Chondrocyte (in vitro differentiated cells): Measurements from ENCODE around the gene SZRD1. TPM values are rescaled to one million over a fixed set of nuclear protein-coding genes. Genes with fewer than 3 reads are reported as not detected.
A peak's percentile ranks its signal among the peaks of the same experiment; 100 is the strongest.

Experiments
- DNase-seq: peaks from one replicate; pipeline ENCODE4 v3.0.0; 2021; ENCODE audit warnings: mixed read lengths, low spot score
- H3K27ac Mint-ChIP-seq: one replicate; pipeline ENCODE4 v1.8.0; 2021; ENCODE audit warnings: mild to moderate bottlenecking, moderate library complexity, mixed read lengths; ENCODE audit not compliant: unreplicated experiment
- H3K27me3 Mint-ChIP-seq: 2 replicates; pipeline ENCODE4 v1.8.0; 2021; ENCODE audit warnings: low read depth, mixed read lengths
- H3K36me3 Mint-ChIP-seq: 2 replicates; pipeline ENCODE4 v1.8.0; 2021; ENCODE audit warnings: low read depth, mixed read lengths
- H3K4me1 Mint-ChIP-seq: 2 replicates; pipeline ENCODE4 v1.8.0; 2021; ENCODE audit warnings: low read depth, mild to moderate bottlenecking, mixed read lengths
- H3K4me3 Mint-ChIP-seq: one replicate; pipeline ENCODE4 v1.8.0; 2021; ENCODE audit warnings: mild to moderate bottlenecking, moderate library complexity, mixed read lengths; ENCODE audit not compliant: unreplicated experiment
- H3K9me3 Mint-ChIP-seq: 2 replicates; pipeline ENCODE4 v1.8.0; 2021; ENCODE audit warnings: low read depth, mixed read lengths
- total RNA-seq: library from RNA; stranded (reverse); gene quantifications from 3 replicates; pipeline ENCODE4 v1.2.1, GENCODE V29; 2021
- TF ChIP-seq, protein P1 (sequence below): fragments of 200-600 bp; sonication (generic); IDR thresholded peaks from 2 replicates; pipeline ENCODE4 v1.5.0; 2021; ENCODE audit warnings: antibody characterized with exemption, mild to moderate bottlenecking, moderate library complexity

SZRD1 gene
- total RNA-seq, 1 donor from 2014 or later = 113 TPM

DNA sequence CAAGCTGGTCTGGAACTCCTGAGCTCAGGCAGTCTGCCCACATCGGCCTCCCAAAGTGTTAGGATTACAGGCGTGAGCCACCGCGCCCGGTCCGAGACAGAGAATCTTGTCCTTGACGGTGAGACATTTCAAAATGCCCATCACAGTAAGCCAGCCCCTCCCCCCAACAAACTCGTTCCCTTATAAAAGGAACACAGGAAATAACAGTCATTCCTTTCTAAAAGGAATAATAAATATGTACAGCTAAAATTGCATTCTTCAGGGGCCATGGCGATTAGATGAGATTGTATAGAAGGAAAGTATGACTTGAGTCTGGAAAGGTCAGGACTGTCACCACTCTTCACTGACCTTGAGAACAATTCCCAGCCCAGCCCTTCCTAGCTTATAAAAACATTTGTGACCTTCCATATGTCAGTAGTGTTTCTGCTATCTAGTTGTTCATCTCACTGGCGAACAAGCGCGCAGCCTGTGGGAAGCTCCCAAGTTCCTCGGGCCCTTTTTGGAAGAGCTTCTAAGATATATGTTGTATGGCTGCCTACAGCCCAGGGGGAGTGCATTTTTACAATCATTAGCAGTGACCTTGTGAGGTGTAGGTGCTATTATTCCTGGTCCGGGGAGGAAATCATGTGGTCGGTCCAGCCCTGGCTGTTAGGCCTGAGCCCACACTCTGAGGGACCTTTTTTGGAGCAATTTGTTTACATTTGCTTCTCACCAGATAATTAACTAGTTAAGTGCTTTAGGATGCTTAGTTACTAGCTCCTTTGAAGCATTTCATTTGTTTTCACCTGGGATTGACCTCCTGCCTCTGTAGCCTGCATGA is 8.7 kb downstream of the SZRD1 start:
- H3K36me3 Mint-ChIP-seq = peaks cover 3% of the 10 kb centered on the region
- TF ChIP-seq, protein P1, sequence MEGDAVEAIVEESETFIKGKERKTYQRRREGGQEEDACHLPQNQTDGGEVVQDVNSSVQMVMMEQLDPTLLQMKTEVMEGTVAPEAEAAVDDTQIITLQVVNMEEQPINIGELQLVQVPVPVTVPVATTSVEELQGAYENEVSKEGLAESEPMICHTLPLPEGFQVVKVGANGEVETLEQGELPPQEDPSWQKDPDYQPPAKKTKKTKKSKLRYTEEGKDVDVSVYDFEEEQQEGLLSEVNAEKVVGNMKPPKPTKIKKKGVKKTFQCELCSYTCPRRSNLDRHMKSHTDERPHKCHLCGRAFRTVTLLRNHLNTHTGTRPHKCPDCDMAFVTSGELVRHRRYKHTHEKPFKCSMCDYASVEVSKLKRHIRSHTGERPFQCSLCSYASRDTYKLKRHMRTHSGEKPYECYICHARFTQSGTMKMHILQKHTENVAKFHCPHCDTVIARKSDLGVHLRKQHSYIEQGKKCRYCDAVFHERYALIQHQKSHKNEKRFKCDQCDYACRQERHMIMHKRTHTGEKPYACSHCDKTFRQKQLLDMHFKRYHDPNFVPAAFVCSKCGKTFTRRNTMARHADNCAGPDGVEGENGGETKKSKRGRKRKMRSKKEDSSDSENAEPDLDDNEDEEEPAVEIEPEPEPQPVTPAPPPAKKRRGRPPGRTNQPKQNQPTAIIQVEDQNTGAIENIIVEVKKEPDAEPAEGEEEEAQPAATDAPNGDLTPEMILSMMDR = no peak
- H3K27me3 Mint-ChIP-seq = no peaks in the 10 kb centered on the region
- peak overlapping the region; percentile 23 for H3K4me3 Mint-ChIP-seq
- DNase-seq = no peak
- no peaks in the 10 kb centered on the region for H3K9me3 Mint-ChIP-seq
- peak overlapping the region; percentile 92 for H3K27ac Mint-ChIP-seq
- peaks cover 64% of the 10 kb centered on the region for H3K4me1 Mint-ChIP-seq

DNA sequence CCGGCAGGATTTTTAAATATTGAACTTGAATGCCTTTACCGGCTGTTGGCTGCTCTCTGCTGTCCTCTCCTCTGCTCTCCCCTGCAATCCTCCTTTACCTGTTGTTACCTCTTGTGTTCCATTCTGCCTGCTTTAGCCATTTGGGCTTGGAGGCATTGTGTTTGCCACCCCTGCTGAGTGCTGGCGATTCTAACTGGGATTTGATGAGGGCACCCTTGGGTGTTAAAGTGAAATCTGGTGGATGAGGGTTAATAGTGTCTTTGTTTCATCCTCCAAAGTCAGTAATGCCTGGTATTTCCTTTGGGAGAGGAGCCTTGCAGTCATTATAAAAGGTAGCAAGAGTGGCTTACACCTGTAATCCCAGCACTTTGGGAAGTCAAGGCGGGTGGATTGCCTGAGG is 9.9 kb downstream of the SZRD1 start:
- peaks cover 3% of the 10 kb centered on the region for H3K36me3 Mint-ChIP-seq

DNA sequence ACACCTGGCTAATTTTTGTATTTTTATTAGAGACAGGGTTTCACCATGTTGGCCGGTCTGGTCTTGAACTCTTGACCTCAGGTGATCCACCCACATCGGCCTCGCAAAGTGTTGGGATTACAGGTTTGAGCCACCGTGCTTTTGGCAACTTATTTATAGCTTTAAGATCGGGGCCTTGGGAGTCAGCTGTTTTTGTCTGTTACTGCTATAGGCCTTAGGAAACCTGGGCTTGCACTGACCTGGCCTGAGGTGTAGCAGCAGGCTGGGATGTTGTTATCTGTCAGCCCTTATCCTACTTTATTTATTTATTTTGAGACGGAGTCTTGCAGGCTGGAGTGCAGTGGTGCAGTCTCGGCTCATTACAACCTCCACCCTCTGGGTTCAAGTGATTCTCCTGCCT is 11.4 kb downstream of the SZRD1 start:
- H3K9me3 Mint-ChIP-seq = no peaks in the 10 kb centered on the region
- DNase-seq = no peak
- TF ChIP-seq, protein P1 = no peak
- H3K4me1 Mint-ChIP-seq = peaks cover 45% of the 10 kb centered on the region
- no peaks in the 10 kb centered on the region for H3K27me3 Mint-ChIP-seq
- H3K27ac Mint-ChIP-seq = peak overlapping the region; percentile 27
- no peaks in the 10 kb centered on the region for H3K36me3 Mint-ChIP-seq
- no peak overlapping the region for H3K4me3 Mint-ChIP-seq

More for the DNA sequence above, 9.9 kb downstream of the SZRD1 start:
- H3K4me1 Mint-ChIP-seq = peaks cover 56% of the 10 kb centered on the region
- TF ChIP-seq, protein P1 = no peak
- no peak overlapping the region for H3K4me3 Mint-ChIP-seq
- no peaks in the 10 kb centered on the region for H3K27me3 Mint-ChIP-seq
- no peaks in the 10 kb centered on the region for H3K9me3 Mint-ChIP-seq
- DNase-seq = no peak
- peak overlapping the region; percentile 92 for H3K27ac Mint-ChIP-seq

DNA sequence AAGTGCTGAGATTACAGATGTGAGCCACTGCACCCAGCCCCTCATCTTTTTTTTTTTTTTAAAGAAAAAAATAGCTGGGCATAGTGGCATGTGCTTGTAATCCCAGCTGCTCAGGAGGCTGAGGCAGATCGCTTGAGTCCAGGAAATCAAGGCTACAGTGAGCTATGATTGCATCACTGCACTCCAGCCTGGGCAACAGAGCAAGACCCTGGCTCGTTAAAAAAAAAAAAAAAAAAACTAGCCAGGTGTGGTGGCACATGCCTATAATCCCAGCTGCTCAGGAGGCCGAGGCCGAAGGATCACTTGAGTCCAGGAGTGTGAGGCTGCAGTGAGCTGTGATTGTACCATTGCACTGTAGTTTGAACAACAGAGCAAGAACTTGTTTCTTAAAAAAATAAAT is 13.8 kb downstream of the SZRD1 start:
- no peak overlapping the region for H3K27ac Mint-ChIP-seq
- H3K36me3 Mint-ChIP-seq = no peaks in the 10 kb centered on the region
- no peak for DNase-seq

DNA sequence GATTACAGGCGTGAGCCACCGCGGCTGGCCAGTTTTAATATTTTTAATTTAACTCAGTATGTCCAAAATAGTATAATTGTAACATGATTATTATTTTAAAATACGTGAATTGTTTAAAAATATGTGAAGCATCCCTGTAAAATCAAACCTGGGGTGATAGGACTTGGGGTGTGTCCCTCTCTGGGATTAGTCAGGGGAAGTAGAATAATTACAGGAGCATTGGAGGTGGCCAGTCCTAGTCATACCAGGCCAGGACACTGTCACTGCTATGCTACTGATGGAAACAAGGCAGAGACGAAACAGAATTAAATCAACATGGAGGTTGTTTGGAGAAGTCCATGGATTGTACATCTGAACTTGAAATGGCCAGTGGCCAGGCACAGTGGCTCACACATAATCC is 16.8 kb downstream of the SZRD1 start:
- H3K4me3 Mint-ChIP-seq = no peak overlapping the region
- DNase-seq = no peak
- peaks cover 40% of the 10 kb centered on the region for H3K4me1 Mint-ChIP-seq
- TF ChIP-seq, protein P1 = no peak
- H3K27ac Mint-ChIP-seq = peak overlapping the region; percentile 75
- no peaks in the 10 kb centered on the region for H3K9me3 Mint-ChIP-seq
- H3K36me3 Mint-ChIP-seq = no peaks in the 10 kb centered on the region
- no peaks in the 10 kb centered on the region for H3K27me3 Mint-ChIP-seq

More for the DNA sequence above, 13.8 kb downstream of the SZRD1 start:
- no peaks in the 10 kb centered on the region for H3K9me3 Mint-ChIP-seq
- no peak overlapping the region for H3K4me3 Mint-ChIP-seq
- TF ChIP-seq, protein P1 = no peak
- no peaks in the 10 kb centered on the region for H3K27me3 Mint-ChIP-seq
- peaks cover 43% of the 10 kb centered on the region for H3K4me1 Mint-ChIP-seq
